Neuronal stem cell (in vitro differentiated cells): ENCODE data around the gene AIM2.

Experiments
- DNase-seq: peaks from one replicate; pipeline ENCODE4 v3.0.0-alpha.2; 2013; ENCODE audit warnings: low spot score
- H2AFZ ChIP-seq: one replicate; pipeline ENCODE4 v1.6.1; 2013; ENCODE audit warnings: mild to moderate bottlenecking, low read length, inconsistent platforms
- H2AK5ac ChIP-seq: 2 replicates; pipeline ENCODE4 v1.6.1; 2013; ENCODE audit warnings: low read depth, mild to moderate bottlenecking, inconsistent platforms, low read length, moderate library complexity, mixed read lengths
- H2BK120ac ChIP-seq: 2 replicates; pipeline ENCODE4 v1.6.1; 2013; ENCODE audit warnings: low read depth, mild to moderate bottlenecking, inconsistent platforms, low read length, moderate library complexity, mixed read lengths
- H2BK12ac ChIP-seq: one replicate; pipeline ENCODE4 v1.6.1; 2013; ENCODE audit warnings: low read length, inconsistent platforms
- H2BK15ac ChIP-seq: 2 replicates; pipeline ENCODE4 v1.6.1; 2013; ENCODE audit warnings: mild to moderate bottlenecking, low read length, inconsistent platforms, mixed read lengths
- H2BK5ac ChIP-seq: one replicate; pipeline ENCODE4 v1.6.1; 2013; ENCODE audit warnings: inconsistent platforms, mild to moderate bottlenecking, low read length, moderate library complexity
- H3K14ac ChIP-seq: one replicate; pipeline ENCODE4 v1.6.1; 2013; ENCODE audit warnings: low read length, inconsistent platforms
- H3K18ac ChIP-seq: 2 replicates; pipeline ENCODE4 v1.6.1; 2013; ENCODE audit warnings: low read length, inconsistent platforms
- H3K23ac ChIP-seq: 2 replicates; pipeline ENCODE4 v1.6.1; 2013; ENCODE audit warnings: low read depth, mild to moderate bottlenecking, mixed read lengths, low read length, inconsistent platforms; ENCODE audit not compliant: poor library complexity
- H3K27ac ChIP-seq: replicated peaks from 3 replicates; pipeline ENCODE4 v1.5.1; 2013; ENCODE audit warnings: low read length, inconsistent platforms
- H3K27me3 ChIP-seq, 3 experiments: 2 replicates each; pipeline ENCODE4 v1.6.1; 2013; ENCODE audit warnings: low read length in 3 of 3, mild to moderate bottlenecking in 2 of 3, inconsistent platforms in 1 of 3, low read depth in 1 of 3, mixed read lengths in 1 of 3, moderate library complexity in 1 of 3; ENCODE audit not compliant: control insufficient read depth in 3 of 3, insufficient read depth in 3 of 3
- H3K36me3 ChIP-seq, 2 donors: replicated peaks in 1 of 2; 2 replicates each; pipeline ENCODE4 v1.6.1; 2013; ENCODE audit warnings: low read length in 2 of 2; ENCODE audit not compliant: control insufficient read depth in 2 of 2, insufficient read depth in 2 of 2
- H3K4ac ChIP-seq: 2 replicates; pipeline ENCODE4 v1.6.1; 2013; ENCODE audit warnings: inconsistent platforms, mild to moderate bottlenecking, low read length, moderate library complexity
- H3K4me1 ChIP-seq, 2 donors: 1 replicate in 1 of 2; 2 replicates in 1 of 2; pipeline ENCODE4 v1.6.1; 2013; ENCODE audit warnings: low read length in 2 of 2, low read depth in 1 of 2; ENCODE audit not compliant: control insufficient read depth in 2 of 2, insufficient read depth in 1 of 2
- H3K4me2 ChIP-seq: one replicate; pipeline ENCODE4 v1.6.1; 2013; ENCODE audit warnings: mild to moderate bottlenecking, low read length, inconsistent platforms; ENCODE audit not compliant: insufficient read depth, poor library complexity, severe bottlenecking
- H3K4me3 ChIP-seq, 2 donors: 2 replicates each; pipeline ENCODE4 v1.5.1; 2013; ENCODE audit warnings: low read length in 2 of 2, mild to moderate bottlenecking in 2 of 2, inconsistent platforms in 1 of 2, moderate library complexity in 1 of 2
- H3K79me1 ChIP-seq: one replicate; pipeline ENCODE4 v1.6.1; 2013; ENCODE audit warnings: low read depth, mild to moderate bottlenecking, inconsistent platforms, low read length, moderate library complexity
- H3K9ac ChIP-seq: one replicate; pipeline ENCODE4 v1.6.1; 2013; ENCODE audit warnings: mild to moderate bottlenecking, low read depth, low read length, inconsistent platforms; ENCODE audit not compliant: poor library complexity
- H3K9me3 ChIP-seq, 2 donors: replicated peaks in 1 of 2; 2 replicates each; pipeline versions ENCODE3 to v1.6.1; 2013; ENCODE audit warnings: low read length in 2 of 2, mild to moderate bottlenecking in 2 of 2, inconsistent platforms in 1 of 2, low read depth in 1 of 2, mixed read lengths in 1 of 2, moderate library complexity in 1 of 2; ENCODE audit not compliant: control insufficient read depth in 2 of 2, insufficient read depth in 1 of 2
- H4K8ac ChIP-seq: one replicate; pipeline ENCODE4 v1.6.1; 2013; ENCODE audit warnings: low read depth, mild to moderate bottlenecking, inconsistent platforms, low read length, moderate library complexity
- H4K91ac ChIP-seq: one replicate; pipeline ENCODE4 v1.6.1; 2013; ENCODE audit warnings: low read length, low read depth, mild to moderate bottlenecking, inconsistent platforms; ENCODE audit not compliant: poor library complexity
- WGBS, 2 donors: extraction: QIAGEN DNeasy Blood & Tissue Kit; methylation state at CpG; one replicate each; pipeline ENCODE4 v1.1.7; 2013; ENCODE audit warnings: missing lambda C conversion rate in 2 of 2, mixed read lengths in 1 of 2; ENCODE audit not compliant: insufficient read length in 2 of 2, insufficient replicate concordance in 1 of 2; ENCODE audit errors: extremely low coverage in 2 of 2; 5-methylcytosine and 5-hydroxymethylcytosine counted together

The AIM2 gene

GRCh38 chr1:159090286-159091179 lies 14.0 kb upstream of the AIM2 start:
- Histone ChIP-seq H2AFZ (no peak overlapping the region), H3K4me3 (no peak overlapping the region), H2BK120ac (no peak overlapping the region), H3K79me1 (no peaks in the 10 kb centered on the region), H3K9ac (no peak overlapping the region), H4K8ac (no peak overlapping the region), H3K4ac (no peak overlapping the region), H3K18ac (no peak overlapping the region), H3K36me3 (no peaks in the 10 kb centered on the region), H3K9me3 (no peaks in the 10 kb centered on the region), H3K4me2 (no peak overlapping the region), H2BK12ac (no peak overlapping the region), H2BK15ac (no peak overlapping the region), H3K4me1 (peaks cover 1 to 3% of the 10 kb centered on the region in 2 donors), H4K91ac (no peak overlapping the region), H3K23ac (no peak overlapping the region), H3K27ac (no peak overlapping the region), H3K27me3 (no peaks in the 10 kb centered on the region), H2AK5ac (no peak overlapping the region), H2BK5ac (no peak overlapping the region), H3K14ac (no peak overlapping the region)
- DNase-seq: no peak
- WGBS, 2 donors: no CpG with 5 or more reads among the region's 4 CpGs

- Histone ChIP-seq H3K4ac (no peak overlapping the region), H3K27me3 (no peaks in the 10 kb centered on the region), H4K91ac (no peak overlapping the region), H2BK15ac (no peak overlapping the region), H2BK5ac (no peak overlapping the region), H3K4me2 (no peak overlapping the region), H3K23ac (no peak overlapping the region), H2AK5ac (no peak overlapping the region), H3K9me3 (no peaks in the 10 kb centered on the region), H3K4me1 (peaks cover 0 to 1% of the 10 kb centered on the region in 2 donors), H3K4me3 (no peak overlapping the region), H3K27ac (no peak overlapping the region), H2AFZ (no peak overlapping the region), H3K14ac (no peak overlapping the region), H3K79me1 (no peaks in the 10 kb centered on the region), H2BK120ac (no peak overlapping the region), H4K8ac (no peak overlapping the region), H3K18ac (no peak overlapping the region), H3K9ac (no peak overlapping the region), H2BK12ac (no peak overlapping the region), H3K36me3 (no peaks in the 10 kb centered on the region)
- no peak for DNase-seq
- no CpG with 5 or more reads among the region's 4 CpGs for WGBS, 2 donors
Observed at GRCh38 chr1:159089184-159089791, 12.7 kb upstream of the AIM2 start.

GRCh38 chr1:159088546-159089183 lies 12.1 kb upstream of the AIM2 start:
- 100% methylated on average over 1 of the region's 6 CpGs for WGBS, 2 donors
- no peak for DNase-seq
- H3K18ac ChIP-seq: no peak overlapping the region

GRCh38 chr1:159088050-159088449 lies 11.5 kb upstream of the AIM2 start:
- H3K4me1 ChIP-seq: peaks cover 0 to 1% of the 10 kb centered on the region in 2 donors
- no peak overlapping the region for H4K91ac ChIP-seq
- no peak overlapping the region for H3K23ac ChIP-seq
- H2AFZ ChIP-seq: no peak overlapping the region
- no peak overlapping the region for H4K8ac ChIP-seq
- no peak overlapping the region for H3K4ac ChIP-seq
- H2BK15ac ChIP-seq: no peak overlapping the region
- H3K27me3 ChIP-seq: no peaks in the 10 kb centered on the region
- H3K79me1 ChIP-seq: no peaks in the 10 kb centered on the region
- H3K9ac ChIP-seq: no peak overlapping the region
- H2BK120ac ChIP-seq: no peak overlapping the region
- no peak overlapping the region for H3K4me3 ChIP-seq
- WGBS, 2 donors: no CpG with 5 or more reads among the region's 2 CpGs
- H2AK5ac ChIP-seq: no peak overlapping the region
- no peak overlapping the region for H3K4me2 ChIP-seq
- no peak overlapping the region for H2BK5ac ChIP-seq
- no peak overlapping the region for H3K14ac ChIP-seq
- no peaks in the 10 kb centered on the region for H3K36me3 ChIP-seq
- H3K18ac ChIP-seq: no peak overlapping the region
- H3K27ac ChIP-seq: no peak overlapping the region
- no peaks in the 10 kb centered on the region for H3K9me3 ChIP-seq
- no peak overlapping the region for H2BK12ac ChIP-seq
- DNase-seq: no peak

More at GRCh38 chr1:159088546-159089183, 12.1 kb upstream of the AIM2 start:
- no peak overlapping the region for H4K91ac ChIP-seq
- H3K27me3 ChIP-seq: no peaks in the 10 kb centered on the region
- no peaks in the 10 kb centered on the region for H3K79me1 ChIP-seq
- no peak overlapping the region for H3K9ac ChIP-seq
- no peak overlapping the region for H2AFZ ChIP-seq
- no peaks in the 10 kb centered on the region for H3K9me3 ChIP-seq
- no peak overlapping the region for H2BK5ac ChIP-seq
- no peak overlapping the region for H3K4me3 ChIP-seq
- no peak overlapping the region for H2AK5ac ChIP-seq
- H2BK15ac ChIP-seq: no peak overlapping the region
- peaks cover 0 to 1% of the 10 kb centered on the region in 2 donors for H3K4me1 ChIP-seq
- H3K4ac ChIP-seq: no peak overlapping the region
- no peak overlapping the region for H3K23ac ChIP-seq
- H3K36me3 ChIP-seq: no peaks in the 10 kb centered on the region
- no peak overlapping the region for H3K27ac ChIP-seq
- H3K14ac ChIP-seq: no peak overlapping the region
- H3K4me2 ChIP-seq: no peak overlapping the region
- no peak overlapping the region for H4K8ac ChIP-seq
- H2BK12ac ChIP-seq: no peak overlapping the region
- no peak overlapping the region for H2BK120ac ChIP-seq
